ENCODE measurements around the gene TCF4. TPM values are rescaled to one million over a fixed set of nuclear protein-coding genes. Genes with fewer than 3 reads are reported as not detected.

TCF4 gene
- total and polyA plus RNA-seq, 4 donors, result 14.3 to 356 (median 73.0) TPM

DNA sequence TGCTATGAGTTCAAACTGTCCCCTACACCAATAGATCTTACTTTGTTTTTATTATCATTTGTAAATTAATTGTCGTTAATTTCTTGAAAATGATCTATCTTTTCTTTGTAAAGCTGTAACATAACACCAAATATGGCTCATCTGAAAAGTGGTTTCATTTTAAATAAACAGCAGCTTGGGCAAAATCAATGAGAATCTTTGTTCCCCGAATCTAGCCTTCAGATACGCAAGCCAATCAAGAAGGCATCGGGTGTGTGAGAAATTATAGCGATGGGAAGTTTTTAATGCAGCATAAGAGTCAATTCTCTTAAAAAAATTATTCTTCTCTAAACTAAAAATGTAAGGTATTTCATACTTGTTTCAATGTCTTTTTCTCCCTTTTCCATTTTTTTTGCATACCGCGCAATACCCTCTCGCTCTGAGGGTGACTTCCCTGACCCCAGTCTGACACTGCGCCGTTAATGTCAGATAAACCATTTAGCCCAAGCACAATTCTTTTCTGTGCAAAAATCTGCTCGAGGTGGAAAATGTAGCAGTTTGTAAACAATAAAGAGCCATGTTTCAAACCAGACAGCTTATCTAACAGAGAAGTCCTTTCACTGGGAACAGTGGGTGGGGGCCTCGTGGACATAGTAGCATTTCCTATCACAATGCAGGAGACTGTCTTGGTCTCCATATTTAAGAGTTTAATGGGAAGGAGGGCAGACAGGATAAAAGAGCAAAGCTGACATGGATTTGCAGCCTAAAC is 129.4 kb downstream of the TCF4 start:
- no peak for ATAC-seq (ENCODE audit: insufficient read depth, low FRiP score)
- Histone ChIP-seq H3K36me3 (ENCODE audit: control insufficient read depth in 4 of 4, insufficient read depth in 4 of 4, low read length in 4 of 4) (peaks cover 0 to 17% (median under 1%) of the 10 kb centered on the region in 4 donors), H3K4me3 (no peak overlapping the region), H3K27me3 (ENCODE audit: control insufficient read depth in 3 of 3, insufficient read depth in 3 of 3, low read length in 2 of 3) (no peaks in the 10 kb centered on the region), H3K9me3 (ENCODE audit: control insufficient read depth in 4 of 4, insufficient read depth in 3 of 4, low read length in 3 of 4) (no peaks in the 10 kb centered on the region), H3K9ac (ENCODE audit: insufficient read depth in 1 of 2, low read length in 2 of 2) (no peak overlapping the region), H3K27ac (ENCODE audit: low read depth in 1 of 2, low read length in 1 of 2) (no peak overlapping the region), H3K4me1 (ENCODE audit: control insufficient read depth in 5 of 5, insufficient read depth in 5 of 5, low read length in 5 of 5) (peaks cover 0 to 7% (median 0%) of the 10 kb centered on the region in 5 donors)
- 84 to 89% methylated on average over 12 of the region's 12 CpGs for WGBS, 2 donors
- TF ChIP-seq, protein P1, sequence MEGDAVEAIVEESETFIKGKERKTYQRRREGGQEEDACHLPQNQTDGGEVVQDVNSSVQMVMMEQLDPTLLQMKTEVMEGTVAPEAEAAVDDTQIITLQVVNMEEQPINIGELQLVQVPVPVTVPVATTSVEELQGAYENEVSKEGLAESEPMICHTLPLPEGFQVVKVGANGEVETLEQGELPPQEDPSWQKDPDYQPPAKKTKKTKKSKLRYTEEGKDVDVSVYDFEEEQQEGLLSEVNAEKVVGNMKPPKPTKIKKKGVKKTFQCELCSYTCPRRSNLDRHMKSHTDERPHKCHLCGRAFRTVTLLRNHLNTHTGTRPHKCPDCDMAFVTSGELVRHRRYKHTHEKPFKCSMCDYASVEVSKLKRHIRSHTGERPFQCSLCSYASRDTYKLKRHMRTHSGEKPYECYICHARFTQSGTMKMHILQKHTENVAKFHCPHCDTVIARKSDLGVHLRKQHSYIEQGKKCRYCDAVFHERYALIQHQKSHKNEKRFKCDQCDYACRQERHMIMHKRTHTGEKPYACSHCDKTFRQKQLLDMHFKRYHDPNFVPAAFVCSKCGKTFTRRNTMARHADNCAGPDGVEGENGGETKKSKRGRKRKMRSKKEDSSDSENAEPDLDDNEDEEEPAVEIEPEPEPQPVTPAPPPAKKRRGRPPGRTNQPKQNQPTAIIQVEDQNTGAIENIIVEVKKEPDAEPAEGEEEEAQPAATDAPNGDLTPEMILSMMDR (IDR thresholded peaks at IDR 0.05; ENCODE audit: control extremely low read depth, extremely low read depth), result no peak
- no peak for DNase-seq

DNA sequence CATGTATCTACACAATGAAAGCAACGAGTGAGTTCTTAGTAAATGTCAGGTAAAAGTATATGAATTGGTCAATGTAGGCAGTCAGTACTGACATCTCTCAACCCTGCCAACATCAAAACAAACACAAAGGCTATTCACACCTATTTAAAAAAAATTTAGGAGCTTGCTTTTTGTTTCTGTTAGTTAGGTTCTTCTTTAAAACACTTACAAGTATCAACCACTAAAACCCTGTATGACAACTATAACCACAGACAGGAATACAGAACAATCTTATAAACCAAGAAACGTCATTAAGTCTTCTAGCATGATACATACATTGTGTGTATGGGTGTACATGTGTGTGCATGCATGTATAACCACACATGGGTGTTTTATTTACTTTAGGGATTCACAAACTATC is 131.0 kb downstream of the TCF4 start:
- Histone ChIP-seq H3K36me3 (ENCODE audit: control insufficient read depth in 4 of 4, insufficient read depth in 4 of 4, low read length in 4 of 4) (peaks cover 0 to 14% (median under 1%) of the 10 kb centered on the region in 4 donors), H3K9me3 (ENCODE audit: control insufficient read depth in 4 of 4, insufficient read depth in 3 of 4, low read length in 3 of 4) (no peaks in the 10 kb centered on the region), H3K27ac (ENCODE audit: low read depth in 1 of 2, low read length in 1 of 2) (no peak overlapping the region), H3K9ac (ENCODE audit: insufficient read depth in 1 of 2, low read length in 2 of 2) (no peak overlapping the region), H3K27me3 (ENCODE audit: control insufficient read depth in 3 of 3, insufficient read depth in 3 of 3, low read length in 2 of 3) (no peaks in the 10 kb centered on the region), H3K4me3 (no peak overlapping the region), H3K4me1 (ENCODE audit: control insufficient read depth in 5 of 5, insufficient read depth in 5 of 5, low read length in 5 of 5) (peaks cover 2 to 10% (median 6%) of the 10 kb centered on the region in 5 donors)
- 62 to 65% methylated on average over 2 of the region's 2 CpGs for WGBS, 2 donors
- ATAC-seq (ENCODE audit: insufficient read depth, low FRiP score) (no peak), DNase-seq (no peak)
- TF ChIP-seq, protein P1 (IDR thresholded peaks at IDR 0.05; ENCODE audit: control extremely low read depth, extremely low read depth), result no peak

DNA sequence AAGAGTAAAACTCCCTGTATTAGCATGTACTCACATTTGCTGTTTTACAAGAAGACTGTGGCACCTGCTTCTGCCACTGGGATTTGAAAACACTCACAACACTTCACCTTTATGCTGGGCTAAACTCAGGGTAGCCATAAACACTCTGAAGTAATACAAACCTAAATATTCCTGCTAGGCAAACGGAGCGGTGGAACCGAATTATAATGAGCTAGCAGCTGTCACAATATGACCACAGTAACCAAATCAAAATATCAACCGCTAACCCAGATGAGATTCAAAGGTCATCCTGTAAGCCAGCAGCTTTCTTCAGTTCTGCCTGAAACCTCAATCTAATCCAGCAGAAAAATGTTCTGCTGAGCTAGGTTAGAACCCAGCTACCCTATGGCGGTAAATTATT is 132.1 kb downstream of the TCF4 start:
- ATAC-seq (ENCODE audit: insufficient read depth, low FRiP score) (no peak), DNase-seq (no peak)
- H3K9ac ChIP-seq (ENCODE audit: insufficient read depth in 1 of 2, low read length in 2 of 2), result no peak overlapping the region
- 90 to 96% methylated on average over 5 of the region's 5 CpGs for WGBS, 2 donors
- H3K27me3 ChIP-seq (ENCODE audit: control insufficient read depth in 3 of 3, insufficient read depth in 3 of 3, low read length in 2 of 3), result no peaks in the 10 kb centered on the region
- H3K9me3 ChIP-seq (ENCODE audit: control insufficient read depth in 4 of 4, insufficient read depth in 3 of 4, low read length in 3 of 4), result no peaks in the 10 kb centered on the region
- TF ChIP-seq, protein P1 (IDR thresholded peaks at IDR 0.05; ENCODE audit: control extremely low read depth, extremely low read depth), result no peak
- H3K27ac ChIP-seq (ENCODE audit: low read depth in 1 of 2, low read length in 1 of 2), result no peak overlapping the region
- no peak overlapping the region for H3K4me3 ChIP-seq
- H3K36me3 ChIP-seq (ENCODE audit: control insufficient read depth in 4 of 4, insufficient read depth in 4 of 4, low read length in 4 of 4), result peaks cover 0 to 14% (median 0%) of the 10 kb centered on the region in 4 donors
- H3K4me1 ChIP-seq (ENCODE audit: control insufficient read depth in 5 of 5, insufficient read depth in 5 of 5, low read length in 5 of 5), result peaks cover 4 to 10% (median 6%) of the 10 kb centered on the region in 5 donors

Data from lung (tissue), 12 donors.